MM.1S (cell line): ENCODE data around the gene CHCHD6.

Experiments
- DNase-seq: peaks from one replicate; pipeline ENCODE4 v3.0.0-alpha.2; 2015
- H2AFZ ChIP-seq: fragments of 300-600 bp; sonication (generic); 2 replicates; pipeline ENCODE4 v1.6.0; 2016; ENCODE audit warnings: antibody characterized with exemption, low read length
- H3F3A ChIP-seq: fragments of 300-600 bp; sonication (generic); 2 replicates; pipeline ENCODE4 v1.6.1; 2016; ENCODE audit warnings: mild to moderate bottlenecking, antibody characterized with exemption, low read length, moderate library complexity, mixed read lengths; ENCODE audit not compliant: insufficient read depth
- H3K27ac ChIP-seq: fragments of 300-600 bp; sonication (generic); 2 replicates; pipeline ENCODE4 v1.5.1; 2016; ENCODE audit warnings: mild to moderate bottlenecking, low read length
- H3K27me3 ChIP-seq: fragments of 300-600 bp; sonication (generic); replicated peaks from 2 replicates; pipeline ENCODE4 v1.6.0; 2016; ENCODE audit warnings: low read length; ENCODE audit not compliant: insufficient read depth
- H3K36me3 ChIP-seq: fragments of 300-600 bp; sonication (generic); replicated peaks from 2 replicates; pipeline ENCODE4 v1.6.1; 2016; ENCODE audit warnings: mild to moderate bottlenecking, low read length, mixed read lengths; ENCODE audit not compliant: insufficient read depth
- H3K4me1 ChIP-seq: fragments of 300-600 bp; sonication (generic); 2 replicates; pipeline ENCODE4 v1.6.1; 2016; ENCODE audit warnings: low read length, mixed read lengths
- H3K4me2 ChIP-seq: fragments of 300-600 bp; sonication (generic); 2 replicates; pipeline ENCODE4 v1.6.0; 2016; ENCODE audit warnings: low read depth, low read length
- H3K4me3 ChIP-seq: fragments of 300-600 bp; sonication (generic); 2 replicates; pipeline ENCODE4 v1.5.1; 2016; ENCODE audit warnings: low read length, mixed read lengths
- H3K79me2 ChIP-seq: fragments of 300-600 bp; sonication (generic); 2 replicates; pipeline ENCODE4 v1.6.1; 2016; ENCODE audit warnings: mixed run types, low read length, mixed read lengths
- H3K9ac ChIP-seq: fragments of 300-600 bp; sonication (generic); 2 replicates; pipeline ENCODE4 v1.6.1; 2016; ENCODE audit warnings: low read length, mixed read lengths
- H3K9me2 ChIP-seq: fragments of 300-600 bp; sonication (generic); replicated peaks from 2 replicates; pipeline ENCODE4 v1.6.1; 2016; ENCODE audit warnings: mild to moderate bottlenecking, low read length, mixed read lengths; ENCODE audit not compliant: insufficient read depth
- H3K9me3 ChIP-seq: fragments of 300-600 bp; sonication (generic); replicated peaks from 2 replicates; pipeline ENCODE4 v1.6.1; 2016; ENCODE audit warnings: mild to moderate bottlenecking, low read length, mixed read lengths; ENCODE audit not compliant: insufficient read depth
- H4K20me1 ChIP-seq: fragments of 300-600 bp; sonication (generic); 2 replicates; pipeline ENCODE4 v1.6.1; 2016; ENCODE audit warnings: mild to moderate bottlenecking, low read length, moderate library complexity, mixed read lengths; ENCODE audit not compliant: insufficient read depth
- EZH2 ChIP-seq: fragments of 300-600 bp; sonication (generic); optimal IDR thresholded peaks from 2 replicates; pipeline ENCODE3; 2017; ENCODE audit warnings: low read depth, mild to moderate bottlenecking, antibody characterized with exemption, low read length, mixed read lengths
- EZH2phosphoT487 ChIP-seq: fragments of 300-600 bp; sonication (generic); IDR thresholded peaks from 2 replicates; pipeline ENCODE4 v1.6.1; 2018; ENCODE audit warnings: antibody characterized with exemption, low read length
- TF ChIP-seq, protein P1 (sequence below): fragments of 300-600 bp; sonication (generic); IDR thresholded peaks from 2 replicates; pipeline ENCODE4 v1.5.1; 2016; ENCODE audit warnings: antibody characterized with exemption, low read length, mixed read lengths

Gene CHCHD6

DNA sequence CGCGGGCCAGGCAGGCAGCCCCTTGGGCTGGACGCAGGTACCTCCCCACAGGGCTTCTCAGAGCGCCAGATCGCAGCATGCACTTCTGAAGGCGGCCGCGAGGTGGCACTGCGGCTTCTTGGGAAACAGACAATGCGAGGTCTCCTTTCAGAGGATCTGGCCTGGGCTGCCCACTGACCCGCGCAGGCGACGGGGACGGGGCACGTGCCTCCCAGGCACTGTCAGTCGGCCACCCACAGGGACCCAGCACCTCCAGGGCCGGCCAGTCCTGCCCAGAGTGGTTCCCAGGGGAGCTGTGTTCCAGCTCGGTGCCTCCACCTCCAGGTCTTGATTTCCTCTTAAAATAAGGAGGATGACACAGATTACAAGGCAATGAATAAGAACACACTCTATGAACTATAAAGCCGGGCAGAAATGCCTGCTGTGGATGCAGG lies 24.7 kb upstream of the CHCHD6 start:
- TF ChIP-seq EZH2: no peak
- no peak for TF ChIP-seq EZH2phosphoT487
- TF ChIP-seq, protein P1, sequence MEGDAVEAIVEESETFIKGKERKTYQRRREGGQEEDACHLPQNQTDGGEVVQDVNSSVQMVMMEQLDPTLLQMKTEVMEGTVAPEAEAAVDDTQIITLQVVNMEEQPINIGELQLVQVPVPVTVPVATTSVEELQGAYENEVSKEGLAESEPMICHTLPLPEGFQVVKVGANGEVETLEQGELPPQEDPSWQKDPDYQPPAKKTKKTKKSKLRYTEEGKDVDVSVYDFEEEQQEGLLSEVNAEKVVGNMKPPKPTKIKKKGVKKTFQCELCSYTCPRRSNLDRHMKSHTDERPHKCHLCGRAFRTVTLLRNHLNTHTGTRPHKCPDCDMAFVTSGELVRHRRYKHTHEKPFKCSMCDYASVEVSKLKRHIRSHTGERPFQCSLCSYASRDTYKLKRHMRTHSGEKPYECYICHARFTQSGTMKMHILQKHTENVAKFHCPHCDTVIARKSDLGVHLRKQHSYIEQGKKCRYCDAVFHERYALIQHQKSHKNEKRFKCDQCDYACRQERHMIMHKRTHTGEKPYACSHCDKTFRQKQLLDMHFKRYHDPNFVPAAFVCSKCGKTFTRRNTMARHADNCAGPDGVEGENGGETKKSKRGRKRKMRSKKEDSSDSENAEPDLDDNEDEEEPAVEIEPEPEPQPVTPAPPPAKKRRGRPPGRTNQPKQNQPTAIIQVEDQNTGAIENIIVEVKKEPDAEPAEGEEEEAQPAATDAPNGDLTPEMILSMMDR: peak; percentile 90
- H3K9me2 ChIP-seq: no peaks in the 10 kb centered on the region
- H3K79me2 ChIP-seq: no peaks in the 10 kb centered on the region
- peak overlapping the region; percentile 87 for H2AFZ ChIP-seq
- H3K9me3 ChIP-seq: no peaks in the 10 kb centered on the region
- no peaks in the 10 kb centered on the region for H4K20me1 ChIP-seq
- no peaks in the 10 kb centered on the region for H3K4me1 ChIP-seq
- peak overlapping the region; percentile 87 for H3K4me2 ChIP-seq
- no peaks in the 10 kb centered on the region for H3K36me3 ChIP-seq
- H3K27ac ChIP-seq: no peak overlapping the region; the same call in 1 of the 2 replicates
- H3K4me3 ChIP-seq: peak overlapping the region; percentile 53
- peak; percentile 77 for DNase-seq
- no peaks in the 10 kb centered on the region for H3F3A ChIP-seq
- H3K27me3 ChIP-seq: no peaks in the 10 kb centered on the region
- peak overlapping the region; percentile 24; the same call in 1 of the 2 replicates for H3K9ac ChIP-seq

DNA sequence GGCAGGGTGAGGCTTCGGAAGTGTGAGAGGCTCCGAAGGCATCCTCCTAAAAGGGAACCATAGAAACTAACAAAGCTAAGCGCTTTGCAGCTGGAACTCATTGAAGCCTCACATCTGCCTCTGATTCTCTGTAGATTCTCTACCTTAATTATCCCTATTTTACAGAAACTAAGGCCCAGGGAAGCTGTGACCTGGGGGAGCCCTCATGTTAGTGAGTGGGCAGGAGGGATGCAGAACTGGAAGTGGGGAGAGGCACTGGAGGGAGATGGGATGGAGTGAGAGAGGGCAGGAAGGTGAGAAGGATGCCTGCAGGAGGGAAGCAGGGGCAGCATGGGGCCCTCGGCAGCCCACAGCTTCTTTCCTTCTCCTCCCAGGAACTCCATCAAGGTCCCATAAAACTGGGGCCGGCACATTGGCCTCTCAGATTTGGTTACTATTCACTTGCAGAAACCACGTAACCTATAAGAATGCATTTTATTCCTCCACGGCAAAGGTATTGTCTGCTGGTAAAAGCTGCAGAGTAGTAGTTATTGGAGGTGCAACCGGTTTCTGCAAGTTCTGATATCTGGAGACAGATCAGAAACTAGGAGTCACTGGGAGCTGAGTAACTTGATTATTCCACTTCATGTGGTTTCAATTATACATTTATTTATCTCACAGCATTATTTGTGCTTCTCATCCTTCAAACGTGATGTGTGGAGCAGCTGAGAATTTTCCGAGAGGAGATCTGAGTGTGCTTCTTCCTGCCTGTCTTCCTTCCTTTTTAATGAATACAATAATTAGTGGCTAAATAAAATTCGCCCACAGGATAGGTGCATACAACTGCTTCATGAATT lies 24.0 kb upstream of the CHCHD6 start:
- Histone ChIP-seq H3K4me1 (no peaks in the 10 kb centered on the region), H3K36me3 (no peaks in the 10 kb centered on the region), H3K4me3 (no peak overlapping the region), H3K9me2 (no peaks in the 10 kb centered on the region), H3F3A (no peaks in the 10 kb centered on the region), H3K9ac (no peak overlapping the region), H3K4me2 (0 out of 2 replicates have a peak overlapping the region, but pooled peaks have one; percentile 87), H2AFZ (no peak overlapping the region), H3K27ac (no peak overlapping the region), H4K20me1 (no peaks in the 10 kb centered on the region), H3K27me3 (no peaks in the 10 kb centered on the region), H3K79me2 (no peaks in the 10 kb centered on the region), H3K9me3 (no peaks in the 10 kb centered on the region)
- no peak for DNase-seq
- TF ChIP-seq EZH2phosphoT487 (no peak), EZH2 (no peak)
- TF ChIP-seq, protein P1: no peak

DNA sequence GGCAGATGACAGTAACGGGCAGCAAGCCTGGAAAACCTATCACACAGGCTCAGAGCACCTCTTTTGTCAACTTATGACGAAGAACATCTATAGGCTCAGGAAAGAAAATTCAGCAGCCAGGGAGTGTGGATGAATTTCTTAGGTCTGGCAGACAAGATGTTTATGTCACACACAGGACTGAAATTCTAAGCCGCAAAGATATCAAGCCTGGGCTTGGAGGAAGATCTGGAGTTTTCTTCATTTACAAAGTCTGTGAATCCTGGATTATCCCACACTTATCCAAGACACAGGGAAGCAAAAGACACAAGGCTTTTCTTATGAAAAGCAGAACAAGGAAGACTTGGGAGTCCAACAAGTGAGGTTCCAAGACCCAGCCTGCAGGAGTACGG lies 23.4 kb upstream of the CHCHD6 start:
- Histone ChIP-seq H3K27me3 (no peaks in the 10 kb centered on the region), H2AFZ (no peak overlapping the region), H3K4me3 (no peak overlapping the region), H3K36me3 (no peaks in the 10 kb centered on the region), H3K9ac (no peak overlapping the region), H3F3A (no peaks in the 10 kb centered on the region), H3K9me3 (no peaks in the 10 kb centered on the region), H3K79me2 (no peaks in the 10 kb centered on the region), H3K4me2 (no peak overlapping the region), H3K4me1 (no peaks in the 10 kb centered on the region), H3K9me2 (no peaks in the 10 kb centered on the region), H3K27ac (no peak overlapping the region), H4K20me1 (no peaks in the 10 kb centered on the region)
- TF ChIP-seq, protein P1: no peak
- no peak for TF ChIP-seq EZH2
- no peak for TF ChIP-seq EZH2phosphoT487
- no peak for DNase-seq
